ENCODE results near the gene CLEC16A. TPM values are rescaled to one million over a fixed set of nuclear protein-coding genes. Genes with fewer than 3 reads are reported as not detected.

The CLEC16A gene
- total RNA-seq, 4 donors from 2014 or later, result 7.6 to 65.6 (median 28.0) TPM

DNA sequence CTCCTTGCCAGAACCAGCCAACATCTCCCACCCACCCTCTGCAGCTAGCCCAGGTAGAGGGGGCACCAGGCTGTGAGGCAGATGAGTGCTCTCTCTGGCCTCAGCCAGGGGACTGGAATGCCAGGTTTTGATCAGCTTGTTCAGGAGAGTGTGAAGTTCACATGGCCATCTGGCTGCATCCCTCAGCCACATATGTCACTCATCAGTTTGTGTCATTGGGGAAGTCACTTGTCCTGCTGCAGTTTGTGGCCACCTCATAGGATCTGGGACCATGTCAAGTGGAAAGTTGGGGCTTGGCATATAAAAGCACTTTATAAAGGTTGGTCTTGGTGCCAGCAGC lies 164.1 kb downstream of the CLEC16A start:
- H3K36me3 ChIP-seq, result no peaks in the 10 kb centered on the region
- H3K4me3 ChIP-seq, result no peak overlapping the region
- TF ChIP-seq, protein P1, sequence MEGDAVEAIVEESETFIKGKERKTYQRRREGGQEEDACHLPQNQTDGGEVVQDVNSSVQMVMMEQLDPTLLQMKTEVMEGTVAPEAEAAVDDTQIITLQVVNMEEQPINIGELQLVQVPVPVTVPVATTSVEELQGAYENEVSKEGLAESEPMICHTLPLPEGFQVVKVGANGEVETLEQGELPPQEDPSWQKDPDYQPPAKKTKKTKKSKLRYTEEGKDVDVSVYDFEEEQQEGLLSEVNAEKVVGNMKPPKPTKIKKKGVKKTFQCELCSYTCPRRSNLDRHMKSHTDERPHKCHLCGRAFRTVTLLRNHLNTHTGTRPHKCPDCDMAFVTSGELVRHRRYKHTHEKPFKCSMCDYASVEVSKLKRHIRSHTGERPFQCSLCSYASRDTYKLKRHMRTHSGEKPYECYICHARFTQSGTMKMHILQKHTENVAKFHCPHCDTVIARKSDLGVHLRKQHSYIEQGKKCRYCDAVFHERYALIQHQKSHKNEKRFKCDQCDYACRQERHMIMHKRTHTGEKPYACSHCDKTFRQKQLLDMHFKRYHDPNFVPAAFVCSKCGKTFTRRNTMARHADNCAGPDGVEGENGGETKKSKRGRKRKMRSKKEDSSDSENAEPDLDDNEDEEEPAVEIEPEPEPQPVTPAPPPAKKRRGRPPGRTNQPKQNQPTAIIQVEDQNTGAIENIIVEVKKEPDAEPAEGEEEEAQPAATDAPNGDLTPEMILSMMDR (IDR thresholded peaks at IDR 0.05), result no peak
- TF ChIP-seq POLR2A (IDR thresholded peaks at IDR 0.05), result no peak
- intact Hi-C loops (cut with DNase I; ENCODE audit: low total_unique reads), result no loop called here
- DNase-seq, result no peak
- H3K4me1 ChIP-seq, result peaks cover 4 to 10% of the 10 kb centered on the region in 2 donors
- H3K27ac ChIP-seq, result peak overlapping the region in 1 of 2 donors; percentile 22
- H3K27me3 ChIP-seq, result no peaks in the 10 kb centered on the region
- H3K9me3 ChIP-seq, result no peaks in the 10 kb centered on the region

DNA sequence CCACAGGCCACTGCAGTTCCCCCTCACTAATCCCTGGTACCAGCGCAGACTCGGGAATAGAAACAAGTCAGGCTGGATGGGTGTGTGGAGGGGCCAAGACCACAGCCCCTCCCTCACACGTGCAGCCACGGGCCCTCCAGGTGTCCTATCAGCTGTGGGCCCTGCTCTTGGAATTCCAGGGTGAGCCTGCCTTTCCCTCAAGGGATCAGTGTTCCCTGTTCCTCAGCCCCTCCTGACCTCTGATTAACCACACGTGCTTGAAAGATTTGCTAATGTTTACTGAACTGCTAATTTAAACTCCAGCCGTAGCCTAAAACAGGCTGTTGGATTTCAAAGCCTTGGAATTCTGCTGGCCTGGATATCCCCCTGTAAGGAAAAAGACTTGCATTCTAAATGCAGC lies 165.2 kb downstream of the CLEC16A start:
- Histone ChIP-seq H3K36me3 (no peaks in the 10 kb centered on the region), H3K27me3 (no peaks in the 10 kb centered on the region), H3K4me1 (peaks cover 3 to 4% of the 10 kb centered on the region in 2 donors), H3K9me3 (no peaks in the 10 kb centered on the region), H3K27ac (peak overlapping the region in 1 of 2 donors; percentile 38), H3K4me3 (no peak overlapping the region)
- TF ChIP-seq POLR2A (IDR thresholded peaks at IDR 0.05), result no peak
- TF ChIP-seq, protein P1 (IDR thresholded peaks at IDR 0.05), result no peak
- no peak for DNase-seq
- intact Hi-C loops (cut with DNase I; ENCODE audit: low total_unique reads), result no loop called here

DNA sequence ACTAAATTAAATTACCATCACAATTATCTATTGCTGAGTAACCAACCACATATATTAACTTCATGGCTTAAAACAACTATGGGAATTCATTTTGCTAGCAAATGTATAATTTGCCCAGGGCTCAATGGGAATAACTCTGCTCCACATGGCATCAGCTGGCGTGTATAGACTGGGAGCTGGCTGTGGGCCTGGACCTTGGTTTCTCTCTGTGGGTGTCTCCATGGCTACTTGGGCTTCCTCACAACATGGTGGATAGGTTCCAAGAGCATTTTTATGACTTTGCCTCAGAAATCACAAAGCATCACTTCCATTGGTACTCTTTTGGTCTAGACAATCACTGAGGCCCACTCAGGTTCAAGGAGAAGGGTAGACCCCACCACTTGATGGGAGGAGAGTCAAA lies 166.8 kb downstream of the CLEC16A start:
- no peak for TF ChIP-seq POLR2A (IDR thresholded peaks at IDR 0.05)
- TF ChIP-seq, protein P1 (IDR thresholded peaks at IDR 0.05), result no peak
- no peak overlapping the region for H3K4me3 ChIP-seq
- intact Hi-C loops (cut with DNase I; ENCODE audit: low total_unique reads), result no loop called here
- no peak for DNase-seq
- H3K36me3 ChIP-seq, result no peaks in the 10 kb centered on the region
- no peaks in the 10 kb centered on the region for H3K9me3 ChIP-seq
- no peaks in the 10 kb centered on the region for H3K4me1 ChIP-seq
- H3K27ac ChIP-seq, result no peak overlapping the region
- H3K27me3 ChIP-seq, result no peaks in the 10 kb centered on the region

DNA sequence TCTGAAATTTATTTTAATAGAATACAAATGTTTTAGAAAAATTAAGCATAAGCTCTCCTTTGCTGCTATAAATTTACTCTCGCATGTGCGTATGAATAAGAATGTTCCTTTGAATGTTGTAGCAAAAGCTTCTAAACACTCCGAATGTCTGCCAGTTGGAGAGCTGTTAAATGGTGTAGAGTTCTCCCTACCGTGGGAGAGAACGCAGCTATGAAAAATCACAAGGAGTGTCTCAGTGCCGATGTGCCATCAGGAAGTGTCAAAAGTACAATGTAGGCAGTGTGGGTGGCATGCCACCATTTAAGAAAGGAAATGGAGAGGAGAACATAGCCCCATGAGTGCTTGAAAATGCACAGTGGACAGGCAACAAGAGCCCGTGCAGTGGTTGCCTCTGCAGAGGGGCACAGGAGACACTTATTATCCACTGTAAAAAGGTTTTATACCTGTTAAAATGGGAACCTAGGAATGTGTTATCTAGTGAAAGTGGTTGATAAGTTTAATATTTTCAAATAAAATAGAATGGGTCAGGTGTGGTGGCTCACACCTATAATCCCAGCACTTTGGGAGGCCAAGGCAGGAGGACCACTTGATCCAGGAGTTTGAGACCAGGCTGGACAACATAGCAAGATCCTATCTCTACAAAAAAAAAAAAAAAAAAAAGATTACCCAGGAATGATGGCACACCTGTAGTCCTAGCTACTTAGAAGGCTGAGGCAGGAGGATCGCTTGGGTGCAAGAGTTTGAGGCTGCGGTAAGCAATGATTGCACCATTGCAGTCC lies 167.7 kb downstream of the CLEC16A start:
- intact Hi-C loops (cut with DNase I; ENCODE audit: low total_unique reads), result no loop called here
- no peak for TF ChIP-seq POLR2A (IDR thresholded peaks at IDR 0.05)
- TF ChIP-seq, protein P1 (IDR thresholded peaks at IDR 0.05), result no peak
- no peaks in the 10 kb centered on the region for H3K27me3 ChIP-seq
- H3K9me3 ChIP-seq, result no peaks in the 10 kb centered on the region
- no peak for DNase-seq
- H3K36me3 ChIP-seq, result no peaks in the 10 kb centered on the region
- H3K4me1 ChIP-seq, result no peaks in the 10 kb centered on the region
- no peak overlapping the region for H3K4me3 ChIP-seq
- H3K27ac ChIP-seq, result no peak overlapping the region

DNA sequence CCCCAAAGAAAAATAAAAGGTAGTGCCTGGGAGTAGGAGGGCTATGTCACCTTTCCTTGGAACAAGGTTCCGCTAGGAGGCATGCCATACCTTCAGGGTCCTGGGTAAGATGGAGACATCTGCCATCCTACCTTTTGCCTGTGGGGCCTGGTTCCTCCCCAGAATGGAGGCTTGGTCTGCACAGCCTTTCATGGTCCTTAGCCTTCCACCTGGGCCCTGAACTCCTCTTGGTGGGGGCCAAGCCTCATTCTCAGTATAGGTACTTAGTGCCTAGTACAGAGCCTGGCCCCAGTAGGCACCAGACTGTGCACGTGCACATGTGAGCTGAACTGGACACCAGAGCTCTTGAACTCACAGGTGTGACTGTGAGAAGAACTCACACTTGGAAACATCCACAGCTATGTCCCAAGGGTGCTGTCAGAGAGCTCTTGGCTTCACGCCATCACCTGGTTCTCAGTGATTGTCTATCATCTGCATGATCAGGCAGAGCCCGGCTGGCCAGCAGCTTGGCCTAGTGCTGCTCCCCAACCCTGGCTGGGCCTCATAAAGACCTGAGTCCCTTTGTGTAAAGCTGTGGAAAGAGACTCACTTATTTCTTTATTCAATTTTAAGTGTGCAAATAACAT lies 168.5 kb downstream of the CLEC16A start:
- no peak for TF ChIP-seq POLR2A (IDR thresholded peaks at IDR 0.05)
- TF ChIP-seq, protein P1 (IDR thresholded peaks at IDR 0.05), result no peak
- no peak for DNase-seq
- intact Hi-C loops (cut with DNase I; ENCODE audit: low total_unique reads), result no loop called here
- peak overlapping the region in 1 of 2 donors; percentile 29 for H3K27ac ChIP-seq
- no peaks in the 10 kb centered on the region for H3K27me3 ChIP-seq
- no peak overlapping the region for H3K4me3 ChIP-seq
- no peaks in the 10 kb centered on the region for H3K9me3 ChIP-seq
- no peaks in the 10 kb centered on the region for H3K36me3 ChIP-seq
- H3K4me1 ChIP-seq, result no peaks in the 10 kb centered on the region
